IMR-90 (cell line): ENCODE measurements around the gene DIP2B. TPM values are rescaled to one million over a fixed set of nuclear protein-coding genes. Genes with fewer than 3 reads are reported as not detected.

Experiments
- ATAC-seq: fragments of 200-7000 bp; cut with Tn5 transposase; 2 replicates; pipeline ENCODE4 v1.9.1; 2020; ENCODE audit warnings: low read depth, mild to moderate bottlenecking, moderate library complexity
- BruUV-seq: library from RNA; stranded (reverse); fragments of 400-500 nt; replicated peaks from 2 replicates; lab custom pipeline; 2021; lab: Mats Ljungman, UMichigan
- CTCF ChIA-PET: fragments of 300-600 bp; formaldehyde crosslinking; extraction: SDS; loops from one replicate; lab custom pipeline; 2021; ENCODE audit warnings: antibody characterized with exemption; lab: Yijun Ruan, JAX
- POLR2A ChIA-PET: fragments of 300-600 bp; sonication (Branson Sonifier 250); formaldehyde crosslinking; loops from one replicate; lab custom pipeline; 2022; ENCODE audit warnings: antibody characterized with exemption; ENCODE audit not compliant: unreplicated experiment; lab: Charles Lee
- DNase-seq: peaks from one replicate; pipeline ENCODE4 v3.0.0; 2013
- H2AFZ ChIP-seq: replicated peaks from 2 replicates; pipeline ENCODE3; 2013; ENCODE audit warnings: low read length, mild to moderate bottlenecking; ENCODE audit not compliant: poor library complexity
- H2AK5ac ChIP-seq: 2 replicates; pipeline ENCODE4 v1.6.1; 2013; ENCODE audit warnings: low read depth, low read length, inconsistent platforms
- H2AK9ac ChIP-seq: replicated peaks from 2 replicates; pipeline ENCODE3; 2013; ENCODE audit warnings: mild to moderate bottlenecking, low read depth, low read length, moderate library complexity; ENCODE audit not compliant: poor library complexity
- H2BK120ac ChIP-seq: 2 replicates; pipeline ENCODE4 v1.6.1; 2013; ENCODE audit warnings: low read depth, low read length, inconsistent platforms
- H2BK15ac ChIP-seq: 3 replicates; pipeline ENCODE4 v1.6.1; 2013; ENCODE audit warnings: low read depth, low read length, inconsistent platforms
- H2BK20ac ChIP-seq: 2 replicates; pipeline ENCODE4 v1.6.1; 2013; ENCODE audit warnings: low read depth, mild to moderate bottlenecking, inconsistent platforms, low read length, moderate library complexity
- H2BK5ac ChIP-seq: 2 replicates; pipeline ENCODE4 v1.6.1; 2013; ENCODE audit warnings: mild to moderate bottlenecking, low read depth, low read length, inconsistent platforms; ENCODE audit not compliant: poor library complexity, severe bottlenecking
- H3K14ac ChIP-seq: replicated peaks from 2 replicates; pipeline ENCODE4 v1.6.1; 2013; ENCODE audit warnings: low read depth, low read length, inconsistent platforms
- H3K18ac ChIP-seq: 2 replicates; pipeline ENCODE4 v1.6.1; 2013; ENCODE audit warnings: low read depth, low read length, control low read depth
- H3K23ac ChIP-seq: 2 replicates; pipeline ENCODE4 v1.6.1; 2013; ENCODE audit warnings: low read depth, low read length, inconsistent platforms
- H3K27ac ChIP-seq: 2 replicates; pipeline ENCODE4 v1.5.1; 2013; ENCODE audit warnings: mild to moderate bottlenecking, control low read depth, low read length; ENCODE audit not compliant: insufficient read depth
- H3K27me3 ChIP-seq: 2 replicates; pipeline ENCODE4 v1.6.1; 2013; ENCODE audit warnings: low read length; ENCODE audit not compliant: control insufficient read depth, insufficient read depth
- H3K36me3 ChIP-seq: 2 replicates; pipeline ENCODE4 v1.6.1; 2013; ENCODE audit warnings: low read length, mixed read lengths; ENCODE audit not compliant: control insufficient read depth, insufficient read depth
- H3K4ac ChIP-seq: 2 replicates; pipeline ENCODE4 v1.6.1; 2013; ENCODE audit warnings: low read depth, low read length, inconsistent platforms
- H3K4me1 ChIP-seq: 2 replicates; pipeline ENCODE4 v1.6.1; 2013; ENCODE audit warnings: low read length, mixed read lengths; ENCODE audit not compliant: control insufficient read depth, insufficient read depth
- H3K4me2 ChIP-seq: 2 replicates; pipeline ENCODE4 v1.6.1; 2013; ENCODE audit warnings: low read depth, mild to moderate bottlenecking, control low read depth, low read length, moderate library complexity
- H3K4me3 ChIP-seq: 2 replicates; pipeline ENCODE4 v1.5.1; 2013; ENCODE audit warnings: low read depth, mild to moderate bottlenecking, control low read depth, low read length, moderate library complexity; ENCODE audit not compliant: insufficient read depth
- H3K56ac ChIP-seq: 2 replicates; pipeline ENCODE4 v1.6.1; 2013; ENCODE audit warnings: low read length, inconsistent platforms; ENCODE audit not compliant: insufficient read depth; ENCODE audit errors: extremely low read depth
- H3K79me1 ChIP-seq, 2 experiments: 2 replicates each; pipeline ENCODE4 v1.6.1; 2013; ENCODE audit warnings: low read length in 2 of 2, inconsistent platforms in 1 of 2, low read depth in 1 of 2
- H3K9ac ChIP-seq: 2 replicates; pipeline ENCODE4 v1.6.1; 2013; ENCODE audit warnings: low read depth, low read length, control low read depth
- H3K9me1 ChIP-seq: 2 replicates; pipeline ENCODE4 v1.6.1; 2013; ENCODE audit warnings: low read length, inconsistent platforms; ENCODE audit not compliant: insufficient read depth
- H3K9me3 ChIP-seq: 2 replicates; pipeline ENCODE4 v1.6.1; 2013; ENCODE audit warnings: low read length; ENCODE audit not compliant: control insufficient read depth, insufficient read depth
- H4K20me1 ChIP-seq: 2 replicates; pipeline ENCODE4 v1.6.1; 2013; ENCODE audit warnings: low read length, inconsistent platforms; ENCODE audit not compliant: insufficient read depth
- H4K5ac ChIP-seq: 2 replicates; pipeline ENCODE4 v1.6.1; 2013; ENCODE audit warnings: mild to moderate bottlenecking, low read depth, low read length, control low read depth
- H4K8ac ChIP-seq, 2 experiments: 2 replicates each; pipeline ENCODE4 v1.6.1; 2013; ENCODE audit warnings: low read depth in 2 of 2, low read length in 2 of 2, control low read depth in 1 of 2, inconsistent platforms in 1 of 2
- H4K91ac ChIP-seq: 2 replicates; pipeline ENCODE4 v1.6.1; 2013; ENCODE audit warnings: low read depth, low read length, inconsistent platforms; ENCODE audit not compliant: insufficient read depth
- BHLHE40 ChIP-seq: fragments of 150-350 bp; IDR thresholded peaks from 2 replicates; pipeline ENCODE4 v1.6.1; 2016; ENCODE audit warnings: mild to moderate bottlenecking, low read depth, low read length
- CEBPB ChIP-seq: IDR thresholded peaks from 2 replicates; pipeline ENCODE4 v1.6.1; 2012; ENCODE audit warnings: low read depth, low read length, improper control_type of control experiment
- CHD1 ChIP-seq: IDR thresholded peaks from 2 replicates; pipeline ENCODE4 v1.6.1; 2012; ENCODE audit warnings: low read depth, low read length, improper control_type of control experiment
- FOS ChIP-seq: fragments of 150-350 bp; IDR thresholded peaks from 2 replicates; pipeline ENCODE4 v1.6.1; 2016; ENCODE audit warnings: low read depth, low read length
- MAFK ChIP-seq: IDR thresholded peaks from 2 replicates; pipeline ENCODE4 v1.6.1; 2012; ENCODE audit warnings: low read depth, low read length, improper control_type of control experiment
- MXI1 ChIP-seq: IDR thresholded peaks from 2 replicates; pipeline ENCODE4 v1.6.1; 2012; ENCODE audit warnings: low read depth, mild to moderate bottlenecking, low read length, moderate library complexity, borderline replicate concordance
- NFE2L2 ChIP-seq: fragments of 150-350 bp; IDR thresholded peaks from 2 replicates; pipeline ENCODE4 v1.6.1; 2016; ENCODE audit warnings: low read depth, mild to moderate bottlenecking, low read length
- RAD21 ChIP-seq: IDR thresholded peaks from 2 replicates; pipeline ENCODE4 v1.6.1; 2012; ENCODE audit warnings: low read length, improper control_type of control experiment
- RCOR1 ChIP-seq: IDR thresholded peaks from 2 replicates; pipeline ENCODE4 v1.6.1; 2012; ENCODE audit warnings: mild to moderate bottlenecking, low read length, improper control_type of control experiment; ENCODE audit not compliant: insufficient replicate concordance
- SMC3 ChIP-seq: fragments of 150-350 bp; IDR thresholded peaks from 2 replicates; pipeline ENCODE4 v1.6.1; 2016; ENCODE audit warnings: low read depth, mild to moderate bottlenecking, antibody characterized with exemption, low read length, moderate library complexity
- WGBS, 2 experiments: methylation state at CpG; one replicate each; pipeline versions ENCODE4 v1.1.5 to v1.1.7; 2013; ENCODE audit warnings: missing lambda C conversion rate in 2 of 2; ENCODE audit not compliant: insufficient read length in 1 of 2; ENCODE audit errors: extremely low coverage in 2 of 2; 5-methylcytosine and 5-hydroxymethylcytosine counted together
- dilution Hi-C: fragments of 300-500 bp; cut with HindIII; formaldehyde crosslinking; loops from one replicate; pipeline ENCODE4 v1.14.3; 2018; ENCODE audit warnings: low sequenced_read_pairs; ENCODE audit not compliant: unreplicated experiment
- in situ Hi-C: fragments of 300-500 bp; cut with MboI; formaldehyde crosslinking; loops from 3 replicates; pipeline ENCODE4 v1.14.3; 2019; ENCODE audit warnings: low sequenced_read_pairs, inconsistent platforms, mixed read lengths
- intact Hi-C: fragments of 100-400 bp; cut with micrococcal nuclease; formaldehyde crosslinking; loops from 2 replicates; pipeline ENCODE4 v1.10.0; 2022
- polyA plus RNA-seq, 3 experiments: library from polyadenylated mRNA; depleted of rRNA; stranded (reverse); fragments of >200 nt; gene quantifications; 2 replicates each; pipeline ENCODE4 v1.2.3, GENCODE V29; 2012; ENCODE audit warnings: low replicate concordance in 1 of 3
- total RNA-seq: library from RNA; depleted of rRNA; stranded (reverse); fragments of >200 nt; gene quantifications from 2 replicates; pipeline ENCODE4 v1.2.3, GENCODE V29; 2012
- TF ChIP-seq, protein P1 (sequence below): fragments of 150-350 bp; IDR thresholded peaks from 2 replicates; pipeline ENCODE4 v1.6.1; 2016; ENCODE audit warnings: low read depth, mild to moderate bottlenecking, low read length, moderate library complexity, borderline replicate concordance
- TF ChIP-seq, protein P2 (sequence below): fragments of 150-350 bp; IDR thresholded peaks from 2 replicates; pipeline ENCODE4 v1.6.1; 2017; ENCODE audit warnings: mild to moderate bottlenecking, antibody characterized with exemption, low read length, low read depth
- TF ChIP-seq, protein P3 (sequence below): conservative IDR thresholded peaks from 2 replicates; pipeline ENCODE4 v1.5.1; 2012; ENCODE audit warnings: mild to moderate bottlenecking, low read depth, low read length, improper control_type of control experiment

DIP2B gene
- total and polyA plus RNA-seq, 2 of the 4 experiments (the other 2 are of a cell fraction): 7.7 to 12.9 TPM

DNA sequence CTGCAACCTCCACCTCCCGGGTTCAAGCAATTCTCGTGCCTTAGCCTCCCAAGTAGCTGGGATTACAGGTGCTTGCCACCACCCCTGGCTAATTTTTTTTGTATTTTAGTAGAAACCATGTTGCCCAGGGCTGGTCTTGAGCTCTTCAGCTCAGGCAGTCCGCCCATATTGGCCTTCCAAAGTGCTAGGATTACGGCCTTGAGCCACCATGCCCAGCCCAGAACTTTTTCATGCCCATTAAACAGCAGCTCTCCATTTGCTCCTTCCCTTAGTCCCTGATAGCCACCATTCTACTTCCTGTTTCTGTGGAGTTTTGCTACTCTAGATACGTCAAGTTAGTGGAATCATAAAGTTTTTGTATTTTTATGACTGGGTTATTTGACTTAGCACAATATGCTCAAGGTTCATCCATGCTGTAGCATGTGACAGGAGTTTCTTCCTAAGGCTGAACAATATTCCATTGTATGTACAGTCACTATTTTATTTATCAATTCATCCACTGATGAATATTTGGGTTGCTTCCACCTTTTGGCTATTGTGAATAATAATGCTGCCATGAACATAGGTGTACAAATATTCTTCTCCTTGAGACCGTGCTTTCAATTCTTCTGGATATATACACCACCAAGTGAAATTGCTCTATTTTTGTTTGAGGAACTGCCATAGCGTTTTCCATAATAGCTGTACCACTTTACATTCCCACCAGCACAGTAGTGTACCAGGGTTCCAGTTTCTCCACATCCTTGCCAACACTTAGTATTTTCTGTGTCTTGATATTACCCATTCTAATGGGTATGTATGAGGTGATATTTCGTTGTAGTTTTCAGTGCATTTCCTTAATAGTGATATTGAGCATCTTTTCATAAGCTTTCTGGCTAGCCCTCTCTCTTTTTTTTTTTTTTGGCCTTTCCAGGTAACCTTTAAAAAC lies 274.1 kb downstream of the DIP2B start:
- Histone ChIP-seq H3K4me1 (0 out of 2 replicates have a peak, but pooled peaks cover 3% of the 10 kb centered on the region), H4K91ac (no peak overlapping the region), H3K9me1 (no peaks in the 10 kb centered on the region; the same call in 1 of the 2 replicates), H2AFZ (no peak overlapping the region), H3K23ac (no peak overlapping the region), H2BK20ac (no peak overlapping the region), H4K5ac (no peak overlapping the region), H3K36me3 (peaks cover 4% of the 10 kb centered on the region; the same call in 1 of the 2 replicates), H3K27ac (no peak overlapping the region), H3K4ac (no peak overlapping the region), H3K9ac (no peak overlapping the region), H3K14ac (0 out of 2 replicates have a peak overlapping the region, but pooled peaks have one; percentile 36), H3K27me3 (no peaks in the 10 kb centered on the region), H2AK5ac (no peak overlapping the region), H2BK5ac (no peak overlapping the region), H2BK15ac (no peak overlapping the region), H2BK120ac (no peak overlapping the region), H3K9me3 (no peaks in the 10 kb centered on the region), H2AK9ac (no peak overlapping the region), H4K20me1 (peaks cover 3% of the 10 kb centered on the region), H3K4me3 (no peak overlapping the region), H3K4me2 (no peak overlapping the region), H3K56ac (no peak overlapping the region), H3K18ac (no peak overlapping the region), H4K8ac (no peak overlapping the region), H3K79me1 (peaks cover 25 to 50% of the 10 kb centered on the region in 2 experiments)
- WGBS, 2 experiments: no CpG with 5 or more reads among the region's 8 CpGs
- ChIA-PET CTCF (interaction anchor here (0.6 to 0.9 kb wide), 2 partner anchors 13 to 789 kb away, joined by 3 to 4 read pairs; no protein-coding TSS in a partner anchor), POLR2A (no interaction called here)
- ATAC-seq (no peak), DNase-seq (no peak)
- intact Hi-C loops: no loop called here
- in situ Hi-C loops: no loop called here
- TF ChIP-seq MXI1 (no peak), SMC3 (no peak), MAFK (no peak), RAD21 (no peak), NFE2L2 (no peak), BHLHE40 (no peak), CHD1 (no peak), RCOR1 (no peak), CEBPB (no peak), FOS (no peak)
- TF ChIP-seq, protein P1, sequence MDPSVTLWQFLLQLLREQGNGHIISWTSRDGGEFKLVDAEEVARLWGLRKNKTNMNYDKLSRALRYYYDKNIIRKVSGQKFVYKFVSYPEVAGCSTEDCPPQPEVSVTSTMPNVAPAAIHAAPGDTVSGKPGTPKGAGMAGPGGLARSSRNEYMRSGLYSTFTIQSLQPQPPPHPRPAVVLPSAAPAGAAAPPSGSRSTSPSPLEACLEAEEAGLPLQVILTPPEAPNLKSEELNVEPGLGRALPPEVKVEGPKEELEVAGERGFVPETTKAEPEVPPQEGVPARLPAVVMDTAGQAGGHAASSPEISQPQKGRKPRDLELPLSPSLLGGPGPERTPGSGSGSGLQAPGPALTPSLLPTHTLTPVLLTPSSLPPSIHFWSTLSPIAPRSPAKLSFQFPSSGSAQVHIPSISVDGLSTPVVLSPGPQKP: no peak
- TF ChIP-seq, protein P2, sequence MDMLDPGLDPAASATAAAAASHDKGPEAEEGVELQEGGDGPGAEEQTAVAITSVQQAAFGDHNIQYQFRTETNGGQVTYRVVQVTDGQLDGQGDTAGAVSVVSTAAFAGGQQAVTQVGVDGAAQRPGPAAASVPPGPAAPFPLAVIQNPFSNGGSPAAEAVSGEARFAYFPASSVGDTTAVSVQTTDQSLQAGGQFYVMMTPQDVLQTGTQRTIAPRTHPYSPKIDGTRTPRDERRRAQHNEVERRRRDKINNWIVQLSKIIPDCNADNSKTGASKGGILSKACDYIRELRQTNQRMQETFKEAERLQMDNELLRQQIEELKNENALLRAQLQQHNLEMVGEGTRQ: no peak
- TF ChIP-seq, protein P3, sequence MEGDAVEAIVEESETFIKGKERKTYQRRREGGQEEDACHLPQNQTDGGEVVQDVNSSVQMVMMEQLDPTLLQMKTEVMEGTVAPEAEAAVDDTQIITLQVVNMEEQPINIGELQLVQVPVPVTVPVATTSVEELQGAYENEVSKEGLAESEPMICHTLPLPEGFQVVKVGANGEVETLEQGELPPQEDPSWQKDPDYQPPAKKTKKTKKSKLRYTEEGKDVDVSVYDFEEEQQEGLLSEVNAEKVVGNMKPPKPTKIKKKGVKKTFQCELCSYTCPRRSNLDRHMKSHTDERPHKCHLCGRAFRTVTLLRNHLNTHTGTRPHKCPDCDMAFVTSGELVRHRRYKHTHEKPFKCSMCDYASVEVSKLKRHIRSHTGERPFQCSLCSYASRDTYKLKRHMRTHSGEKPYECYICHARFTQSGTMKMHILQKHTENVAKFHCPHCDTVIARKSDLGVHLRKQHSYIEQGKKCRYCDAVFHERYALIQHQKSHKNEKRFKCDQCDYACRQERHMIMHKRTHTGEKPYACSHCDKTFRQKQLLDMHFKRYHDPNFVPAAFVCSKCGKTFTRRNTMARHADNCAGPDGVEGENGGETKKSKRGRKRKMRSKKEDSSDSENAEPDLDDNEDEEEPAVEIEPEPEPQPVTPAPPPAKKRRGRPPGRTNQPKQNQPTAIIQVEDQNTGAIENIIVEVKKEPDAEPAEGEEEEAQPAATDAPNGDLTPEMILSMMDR: no peak
- BruUV-seq: no TSS peak
- dilution Hi-C loops: no loop called here
